Activated naive CD4-positive, alpha-beta T cell treated with anti-CD3 and anti-CD28 coated beads for 36 hours (primary cell): ENCODE measurements around the gene SAG. TPM values are rescaled to one million over a fixed set of nuclear protein-coding genes. Genes with fewer than 3 reads are reported as not detected.

ENCODE experiments used
- CTCF ChIA-PET: fragments of 350-600 bp; sonication (Branson Sonifier 250); formaldehyde crosslinking; loops from one replicate; lab custom pipeline; 2021; ENCODE audit warnings: antibody characterized with exemption; lab: Charles Lee
- DNase-seq: peaks from one replicate; pipeline ENCODE4 v3.0.0-alpha.2; 2020
- H3K27ac Mint-ChIP-seq: one replicate; pipeline ENCODE4 v1.8.0; 2021; ENCODE audit warnings: mild to moderate bottlenecking, mixed read lengths
- H3K27me3 Mint-ChIP-seq: one replicate; pipeline ENCODE4 v1.8.0; 2021; ENCODE audit warnings: low read depth, mixed read lengths
- H3K36me3 Mint-ChIP-seq: one replicate; pipeline ENCODE4 v1.8.0; 2021; ENCODE audit warnings: low read depth, mixed read lengths
- H3K4me1 Mint-ChIP-seq: one replicate; pipeline ENCODE4 v1.8.0; 2021; ENCODE audit warnings: low read depth, mixed read lengths
- H3K4me3 Mint-ChIP-seq: one replicate; pipeline ENCODE4 v1.8.0; 2021; ENCODE audit warnings: mild to moderate bottlenecking, moderate library complexity, mixed read lengths
- H3K9me3 Mint-ChIP-seq: one replicate; pipeline ENCODE4 v1.8.0; 2021; ENCODE audit warnings: mixed read lengths
- intact Hi-C: fragments of 100-400 bp; cut with micrococcal nuclease; formaldehyde crosslinking; loops from one replicate; pipeline ENCODE4 v1.15.1; 2023
- total RNA-seq, 2 experiments: library from RNA; stranded (reverse); gene quantifications; one replicate each; pipeline ENCODE4 v1.2.3, GENCODE V29; 2021

SAG gene
- total RNA-seq = under 1 TPM in 1 of 2 experiments, not detected in 1; 0.19 TPM

DNA sequence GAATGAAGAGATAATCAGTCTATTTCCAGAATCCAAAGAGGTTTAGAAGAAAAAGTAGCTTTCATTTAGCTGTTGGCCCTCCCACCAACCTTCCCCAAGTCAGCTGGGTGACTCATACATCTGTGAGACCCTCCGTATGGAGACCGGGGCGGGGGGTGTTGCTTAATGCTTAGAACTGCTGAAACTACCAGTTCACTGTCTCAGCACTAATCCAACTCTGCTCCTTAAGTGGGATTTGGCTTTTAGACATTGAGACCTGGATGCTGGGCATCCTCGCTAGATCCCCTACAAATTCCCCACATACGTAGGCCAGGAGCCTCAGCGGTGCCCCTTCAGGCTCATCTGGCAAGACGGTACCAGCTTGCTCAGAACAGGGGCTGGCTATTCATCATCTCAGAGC lies at the start of gene SAG:
TSS of gene SAG (plus strand) at position 252 of the 400 bp plus-strand sequence. CDS start 1,374 bp downstream, outside the sequence.
- no peaks in the 10 kb centered on the region for H3K4me1 Mint-ChIP-seq
- H3K36me3 Mint-ChIP-seq = no peaks in the 10 kb centered on the region
- CTCF ChIA-PET = interaction anchor here (0.7 kb wide), 1 partner anchor 538 kb away, joined by 4 read pairs; no protein-coding TSS in a partner anchor
- no peaks in the 10 kb centered on the region for H3K9me3 Mint-ChIP-seq
- H3K4me3 Mint-ChIP-seq = no peak within 1 kb of the TSS
- no peak for DNase-seq
- intact Hi-C loops = no loop called here
- H3K27me3 Mint-ChIP-seq = no peaks in the 10 kb centered on the region
- no peak within 1 kb of the TSS for H3K27ac Mint-ChIP-seq

DNA sequence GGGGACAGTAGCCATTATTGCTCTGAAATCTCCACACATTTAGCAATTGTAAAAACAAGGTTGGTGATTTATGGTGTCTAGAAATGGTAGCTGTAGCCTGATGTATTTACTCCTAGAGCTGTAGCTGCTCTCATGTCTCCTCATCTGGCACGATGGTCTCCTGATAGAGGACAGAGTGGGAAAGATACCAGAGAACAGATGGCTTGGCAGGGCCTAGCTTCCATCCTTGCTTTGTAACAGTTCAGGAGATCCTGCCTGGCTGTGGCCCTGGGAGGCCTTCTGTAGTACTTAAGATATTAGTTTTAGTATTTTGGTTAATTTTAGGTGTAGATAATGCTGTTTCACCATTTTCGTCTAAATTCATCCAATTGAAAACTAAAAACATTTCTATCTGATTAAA lies 49.4 kb upstream of the SAG start:
- H3K4me1 Mint-ChIP-seq = peaks cover 53% of the 10 kb centered on the region
- CTCF ChIA-PET = interaction anchor here (0.6 to 0.9 kb wide), 2 partner anchors 64 to 405 kb away, joined by 4 read pairs; no protein-coding TSS in a partner anchor
- H3K36me3 Mint-ChIP-seq = peaks cover 48% of the 10 kb centered on the region
- no peak overlapping the region for H3K4me3 Mint-ChIP-seq
- no peaks in the 10 kb centered on the region for H3K9me3 Mint-ChIP-seq
- no peak for DNase-seq
- H3K27me3 Mint-ChIP-seq = no peaks in the 10 kb centered on the region
- H3K27ac Mint-ChIP-seq = peak overlapping the region; percentile 48
- intact Hi-C loops = no loop called here

GRCh38 chr2:233259730-233260129 lies 47.9 kb upstream of the SAG start:
- Mint-ChIP-seq H3K27ac (peak overlapping the region; percentile 41), H3K4me3 (no peak overlapping the region), H3K9me3 (no peaks in the 10 kb centered on the region), H3K36me3 (peaks cover 47% of the 10 kb centered on the region), H3K27me3 (no peaks in the 10 kb centered on the region), H3K4me1 (peaks cover 41% of the 10 kb centered on the region)
- CTCF ChIA-PET = interaction anchor here (0.5 kb wide), 1 partner anchor 73 kb away, joined by 7 read pairs; no protein-coding TSS in a partner anchor
- intact Hi-C loops = no loop called here
- no peak for DNase-seq

DNA sequence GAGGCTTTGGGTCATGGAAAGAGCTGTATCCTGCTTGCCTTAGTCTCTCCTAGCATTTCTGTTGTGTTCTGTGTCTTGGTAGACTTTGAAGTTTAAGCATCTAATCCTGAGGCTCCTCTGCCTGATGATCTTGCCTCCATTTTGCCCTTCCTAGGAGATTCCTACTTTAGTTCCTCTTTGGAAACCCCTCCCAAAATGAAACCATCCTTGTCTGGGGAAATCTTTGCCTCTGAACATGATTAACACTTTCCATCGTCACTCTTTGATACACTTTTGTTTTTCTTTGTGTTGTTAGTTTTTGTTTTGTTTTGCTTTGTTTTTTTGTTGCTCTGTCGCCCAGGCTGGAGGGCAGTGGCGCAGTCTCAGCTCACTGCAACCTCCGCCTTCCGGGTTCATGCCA lies 47.0 kb upstream of the SAG start:
- no peak overlapping the region for H3K4me3 Mint-ChIP-seq
- intact Hi-C loops = no loop called here

DNA sequence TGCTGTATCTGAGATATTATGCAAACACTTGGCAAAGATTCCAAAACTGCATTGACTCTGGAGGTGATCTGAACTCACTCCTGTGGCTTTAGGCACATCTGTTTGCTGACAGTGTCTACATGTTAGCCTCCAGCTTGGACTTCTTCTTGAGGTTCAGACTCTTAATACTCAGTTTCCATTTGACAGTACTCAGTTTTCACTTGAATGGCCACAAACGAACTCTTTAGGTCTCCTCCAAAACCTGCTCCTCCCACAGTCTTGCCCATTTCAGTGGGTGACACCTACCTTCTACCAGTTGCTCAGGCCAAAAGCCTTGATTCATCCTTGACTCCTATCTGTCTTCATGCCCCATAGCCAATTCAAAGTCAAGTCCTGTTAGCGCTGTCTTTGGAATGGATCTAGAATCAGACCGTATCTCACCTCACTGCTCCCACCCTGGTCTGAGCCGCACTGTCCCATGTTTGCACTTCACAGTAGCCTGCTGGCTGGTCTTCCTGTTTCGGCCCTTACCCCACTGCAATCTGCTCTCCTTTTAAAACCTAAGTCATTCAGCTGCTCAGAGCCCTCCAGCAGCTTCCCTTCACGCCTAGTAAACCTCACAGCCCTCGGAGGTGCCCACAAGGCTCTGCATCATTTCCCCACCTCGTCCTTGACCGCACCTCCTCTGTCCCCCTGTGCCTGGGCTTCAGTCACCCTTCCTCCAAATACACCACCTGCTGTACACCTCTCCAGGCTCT lies 45.6 kb upstream of the SAG start:
- H3K36me3 Mint-ChIP-seq = peaks cover 51% of the 10 kb centered on the region
- CTCF ChIA-PET = interaction anchor here (0.7 kb wide), 1 partner anchor 208 kb away, joined by 5 read pairs; no protein-coding TSS in a partner anchor
- H3K27me3 Mint-ChIP-seq = no peaks in the 10 kb centered on the region
- no peaks in the 10 kb centered on the region for H3K9me3 Mint-ChIP-seq
- intact Hi-C loops = no loop called here
- peaks cover 32% of the 10 kb centered on the region for H3K4me1 Mint-ChIP-seq
- H3K4me3 Mint-ChIP-seq = no peak overlapping the region
- no peak for DNase-seq
- H3K27ac Mint-ChIP-seq = peak overlapping the region; percentile 11

More for the DNA sequence above, 47.0 kb upstream of the SAG start:
- Mint-ChIP-seq H3K27ac (peak overlapping the region; percentile 54), H3K4me1 (peaks cover 33% of the 10 kb centered on the region), H3K9me3 (no peaks in the 10 kb centered on the region), H3K27me3 (no peaks in the 10 kb centered on the region), H3K36me3 (peaks cover 46% of the 10 kb centered on the region)
- CTCF ChIA-PET = no interaction called here
- no peak for DNase-seq

GRCh38 chr2:233262562-233262961 lies 45.1 kb upstream of the SAG start:
- no peak for DNase-seq
- Mint-ChIP-seq H3K9me3 (no peaks in the 10 kb centered on the region), H3K36me3 (peaks cover 49% of the 10 kb centered on the region), H3K27me3 (no peaks in the 10 kb centered on the region), H3K4me3 (no peak overlapping the region), H3K4me1 (peaks cover 38% of the 10 kb centered on the region), H3K27ac (no peak overlapping the region)
- intact Hi-C loops = no loop called here
- CTCF ChIA-PET = no interaction called here

GRCh38 chr2:233263045-233263570 lies 44.5 kb upstream of the SAG start:
- Mint-ChIP-seq H3K27ac (no peak overlapping the region), H3K4me1 (peaks cover 41% of the 10 kb centered on the region), H3K9me3 (no peaks in the 10 kb centered on the region), H3K36me3 (peaks cover 48% of the 10 kb centered on the region), H3K4me3 (no peak overlapping the region), H3K27me3 (no peaks in the 10 kb centered on the region)
- intact Hi-C loops = no loop called here
- CTCF ChIA-PET = interaction anchor here (0.9 kb wide), 1 partner anchor 444 kb away, joined by 3 read pairs; no protein-coding TSS in a partner anchor
- no peak for DNase-seq

DNA sequence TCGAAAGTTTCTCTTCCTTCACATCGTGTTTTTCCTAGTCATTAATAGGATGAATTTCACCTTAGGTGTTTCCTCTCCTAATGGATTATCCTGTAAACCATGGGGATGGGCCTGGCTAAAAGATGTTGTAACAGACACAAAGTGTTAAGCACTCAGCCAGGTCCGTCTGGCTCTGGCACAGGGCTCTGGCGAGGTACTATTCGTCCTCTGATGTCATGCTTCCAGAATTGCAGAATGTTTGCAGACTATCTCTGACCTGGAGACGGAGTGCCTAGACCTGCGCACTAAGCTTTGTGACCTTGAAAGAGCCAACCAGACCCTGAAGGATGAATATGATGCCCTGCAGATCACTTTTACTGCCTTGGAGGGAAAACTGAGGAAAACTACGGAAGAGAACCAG lies 42.9 kb upstream of the SAG start:
- H3K27me3 Mint-ChIP-seq = no peaks in the 10 kb centered on the region
- no peak overlapping the region for H3K4me3 Mint-ChIP-seq
- H3K36me3 Mint-ChIP-seq = peaks cover 54% of the 10 kb centered on the region
- peaks cover 41% of the 10 kb centered on the region for H3K4me1 Mint-ChIP-seq
- H3K9me3 Mint-ChIP-seq = no peaks in the 10 kb centered on the region
- DNase-seq = no peak
- H3K27ac Mint-ChIP-seq = no peak overlapping the region
- intact Hi-C loops = loop anchor here (5.0 kb wide), 2 partner anchors 138 to 303 kb away; partner anchors contain the start of gene USP40
- CTCF ChIA-PET = no interaction called here

- CTCF ChIA-PET = no interaction called here
- peaks cover 58% of the 10 kb centered on the region for H3K36me3 Mint-ChIP-seq
- H3K9me3 Mint-ChIP-seq = no peaks in the 10 kb centered on the region
- DNase-seq = no peak
- no peak overlapping the region for H3K4me3 Mint-ChIP-seq
- intact Hi-C loops = loop anchor here (5.0 kb wide), 2 partner anchors 136 to 301 kb away; partner anchors contain the start of gene USP40
- H3K27me3 Mint-ChIP-seq = no peaks in the 10 kb centered on the region
- peak overlapping the region; percentile 95 for H3K27ac Mint-ChIP-seq
- peaks cover 45% of the 10 kb centered on the region for H3K4me1 Mint-ChIP-seq
Measured at GRCh38 chr2:233265899-233266431, 41.7 kb upstream of the SAG start.

GRCh38 chr2:233266481-233266880 lies 41.1 kb upstream of the SAG start:
- no peaks in the 10 kb centered on the region for H3K27me3 Mint-ChIP-seq
- DNase-seq = no peak
- H3K27ac Mint-ChIP-seq = peak overlapping the region; percentile 95
- no peaks in the 10 kb centered on the region for H3K9me3 Mint-ChIP-seq
- H3K4me1 Mint-ChIP-seq = peaks cover 47% of the 10 kb centered on the region
- CTCF ChIA-PET = no interaction called here
- no peak overlapping the region for H3K4me3 Mint-ChIP-seq
- H3K36me3 Mint-ChIP-seq = peaks cover 61% of the 10 kb centered on the region
- intact Hi-C loops = loop anchor here (5.0 kb wide), 2 partner anchors 136 to 301 kb away; partner anchors contain the start of gene USP40

GRCh38 chr2:233267516-233268245 lies 39.9 kb upstream of the SAG start:
- Mint-ChIP-seq H3K4me1 (peaks cover 55% of the 10 kb centered on the region), H3K4me3 (peak overlapping the region; percentile 64), H3K36me3 (peaks cover 61% of the 10 kb centered on the region), H3K27me3 (no peaks in the 10 kb centered on the region), H3K27ac (peak overlapping the region; percentile 95), H3K9me3 (no peaks in the 10 kb centered on the region)
- CTCF ChIA-PET = interaction anchor here (0.6 to 2.0 kb wide), 8 partner anchors 13 to 681 kb away, joined by 3 to 7 read pairs (median 3); partner anchors contain the start of gene ATG16L1
- intact Hi-C loops = loop anchor here (1.0 to 5.0 kb wide), 8 partner anchors 16 to 300 kb away; partner anchors contain the start of genes ATG16L1 and USP40
- DNase-seq = peak; percentile 88

DNA sequence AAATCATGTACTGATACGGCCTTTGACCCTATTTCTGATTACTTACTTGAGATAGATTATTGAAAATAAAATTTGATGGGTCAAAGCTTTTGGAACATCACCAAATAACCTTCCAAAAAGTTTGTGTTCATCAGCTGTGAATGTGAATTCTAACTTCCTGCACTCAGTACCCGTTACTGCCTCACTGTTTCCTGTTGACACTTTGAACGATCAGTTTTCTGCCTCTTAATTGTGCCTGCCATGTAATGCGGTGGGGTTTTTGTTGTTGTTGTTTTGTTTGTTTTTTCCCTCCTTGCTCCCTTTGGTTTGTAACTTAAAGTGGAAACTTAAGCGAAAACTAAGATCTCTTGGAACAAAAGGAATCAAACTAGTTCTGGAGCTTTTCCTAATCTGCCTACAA lies 37.2 kb upstream of the SAG start:
- DNase-seq = peak; percentile 27
- Mint-ChIP-seq H3K27ac (peak overlapping the region; percentile 95), H3K27me3 (no peaks in the 10 kb centered on the region), H3K4me1 (peaks cover 60% of the 10 kb centered on the region), H3K36me3 (peaks cover 73% of the 10 kb centered on the region), H3K4me3 (peak overlapping the region; percentile 30), H3K9me3 (no peaks in the 10 kb centered on the region)
- intact Hi-C loops = no loop called here
- CTCF ChIA-PET = no interaction called here
